GM23338 (cell line): ENCODE measurements around the gene SPARC. TPM values are rescaled to one million over a fixed set of nuclear protein-coding genes. Genes with fewer than 3 reads are reported as not detected.
"Not testable (repeated sequence)": the region's sequence is repeated elsewhere in the genome, so short reads cannot be mapped to it uniquely, and the experiment has no call there.

Source experiments
- ATAC-seq: fragments of 200-7000 bp; cut with Tn5 transposase; 3 replicates; pipeline ENCODE4 v1.9.1; 2020
- DNase-seq: peaks from one replicate; pipeline ENCODE4 v3.0.0-alpha.2; 2015; ENCODE audit warnings: low spot score
- H2AFZ ChIP-seq: fragments of 200-600 bp; sonication (generic); 2 replicates; pipeline ENCODE4 v1.8.0; 2016; ENCODE audit warnings: antibody characterized with exemption, mild to moderate bottlenecking, moderate library complexity
- H3F3A ChIP-seq: fragments of 200-600 bp; sonication (generic); replicated peaks from 2 replicates; pipeline ENCODE4 v1.8.0; 2017; ENCODE audit warnings: antibody characterized with exemption, mixed run types, low read depth
- H3K27ac ChIP-seq: fragments of 200-600 bp; sonication (generic); 2 replicates; pipeline ENCODE4 v1.6.1; 2016; ENCODE audit warnings: low read depth
- H3K27me3 ChIP-seq: fragments of 200-600 bp; sonication (generic); 2 replicates; pipeline ENCODE4 v1.8.0; 2016; ENCODE audit warnings: mild to moderate bottlenecking, mixed run types, moderate library complexity; ENCODE audit not compliant: insufficient read depth
- H3K36me3 ChIP-seq: fragments of 200-600 bp; sonication (generic); 2 replicates; pipeline ENCODE4 v1.8.0; 2016; ENCODE audit warnings: mild to moderate bottlenecking; ENCODE audit not compliant: insufficient read depth
- H3K4me1 ChIP-seq: fragments of 200-600 bp; sonication (generic); 2 replicates; pipeline ENCODE4 v1.8.0; 2016; ENCODE audit warnings: mild to moderate bottlenecking, moderate library complexity; ENCODE audit not compliant: insufficient read depth
- H3K4me2 ChIP-seq: fragments of 200-600 bp; sonication (generic); 2 replicates; pipeline ENCODE4 v1.7.1; 2017; ENCODE audit warnings: mixed run types
- H3K4me3 ChIP-seq: fragments of 200-600 bp; sonication (generic); 2 replicates; pipeline ENCODE4 v1.6.1; 2016; ENCODE audit warnings: mixed run types
- H3K79me2 ChIP-seq: fragments of 200-600 bp; sonication (generic); replicated peaks from 2 replicates; pipeline ENCODE4 v1.8.0; 2017; ENCODE audit warnings: mild to moderate bottlenecking; ENCODE audit not compliant: insufficient read depth
- H3K9me2 ChIP-seq: fragments of 200-600 bp; sonication (generic); 2 replicates; pipeline ENCODE4 v1.8.0; 2017; ENCODE audit not compliant: insufficient read depth
- H4K20me1 ChIP-seq: fragments of 200-600 bp; sonication (generic); replicated peaks from 2 replicates; pipeline ENCODE4 v1.8.0; 2017; ENCODE audit warnings: mild to moderate bottlenecking; ENCODE audit not compliant: insufficient read depth
- H3K27ac Mint-ChIP-seq: 2 replicates; pipeline ENCODE4 v1.8.0; 2020; ENCODE audit warnings: inconsistent platforms, mild to moderate bottlenecking, moderate library complexity, mixed read lengths
- H3K27me3 Mint-ChIP-seq: 3 replicates; pipeline ENCODE4 v1.8.0; 2022; ENCODE audit warnings: low read depth, mild to moderate bottlenecking, moderate library complexity, mixed read lengths, inconsistent platforms; ENCODE audit not compliant: insufficient read depth, poor library complexity
- H3K36me3 Mint-ChIP-seq: 3 replicates; pipeline ENCODE4 v1.8.0; 2021; ENCODE audit warnings: low read depth, mild to moderate bottlenecking, inconsistent platforms, moderate library complexity, mixed read lengths
- H3K4me1 Mint-ChIP-seq: 3 replicates; pipeline ENCODE4 v1.8.0; 2020; ENCODE audit warnings: mild to moderate bottlenecking, inconsistent platforms, mixed read lengths
- H3K4me3 Mint-ChIP-seq: 3 replicates; pipeline ENCODE4 v1.8.0; 2021; ENCODE audit warnings: moderate library complexity, mild to moderate bottlenecking, inconsistent platforms, mixed read lengths
- H3K9me3 Mint-ChIP-seq: 3 replicates; pipeline ENCODE4 v1.8.0; 2020; ENCODE audit warnings: moderate library complexity, mild to moderate bottlenecking, inconsistent platforms, mixed read lengths
- ETS1 ChIP-seq: IDR thresholded peaks from 2 replicates; pipeline ENCODE4 v1.6.1; 2016; ENCODE audit warnings: antibody characterized with exemption
- EZH2phosphoT487 ChIP-seq: fragments of 200-600 bp; sonication (generic); IDR thresholded peaks from one replicate; pipeline ENCODE4 v1.8.1; 2018; ENCODE audit warnings: antibody characterized with exemption; ENCODE audit not compliant: unreplicated experiment
- JUNB ChIP-seq: IDR thresholded peaks from one replicate; pipeline ENCODE4 v1.6.1; 2016; ENCODE audit warnings: antibody characterized with exemption; ENCODE audit not compliant: unreplicated experiment
- POLR2AphosphoS5 ChIP-seq: IDR thresholded peaks from 2 replicates; pipeline ENCODE4 v1.6.1; 2016; ENCODE audit warnings: antibody characterized with exemption, low read depth
- STAT1 ChIP-seq: IDR thresholded peaks from one replicate; pipeline ENCODE4 v1.6.1; 2016; ENCODE audit warnings: antibody characterized with exemption; ENCODE audit not compliant: unreplicated experiment
- ZNF114 ChIP-seq: fragments of 250-450 bp; sonication (Bioruptor Pico); IDR thresholded peaks from 2 replicates; pipeline ENCODE4 v1.5.0; 2020; ENCODE audit warnings: mild to moderate bottlenecking, moderate library complexity
- ZNF462 ChIP-seq: fragments of 250-450 bp; sonication (Bioruptor Pico); IDR thresholded peaks from 2 replicates; pipeline ENCODE4 v1.5.0; 2020; ENCODE audit warnings: mild to moderate bottlenecking, moderate library complexity
- polyA plus RNA-seq: library from polyadenylated mRNA; unstranded; fragments of >200 nt; fragmentation: Nextera tagmentation; extraction: Ambion mirVana; gene quantifications from 2 replicates; pipeline ENCODE4 v1.2.1, GENCODE V29; 2016
- total RNA-seq: library from RNA; depleted of rRNA; stranded (reverse); fragments of >200 nt; shearing (Covaris generic); gene quantifications from 2 replicates; pipeline ENCODE4 v1.2.3, GENCODE V29; 2014

The SPARC gene
- total and polyA plus RNA-seq, 2 experiments from 2014 or later, result 218 to 225 TPM

GRCh38 chr5:151730381-151730780, 43.7 kb upstream of the SPARC start:
- ATAC-seq (no peak), DNase-seq (no peak)
- Histone ChIP-seq H3K36me3 (peaks cover 6% of the 10 kb centered on the region; the same call in 1 of the 2 replicates), H3K27me3 (no peaks in the 10 kb centered on the region), H3K4me3 (no peak overlapping the region), H3K4me1 (0 out of 2 replicates have a peak, but pooled peaks cover 6% of the 10 kb centered on the region), H3K27ac (0 out of 2 replicates have a peak overlapping the region, but pooled peaks have one; percentile 75), H2AFZ (no peak overlapping the region), H4K20me1 (no peaks in the 10 kb centered on the region), H3F3A (peaks cover 4% of the 10 kb centered on the region; the same call in 1 of the 2 replicates), H3K79me2 (no peaks in the 10 kb centered on the region), H3K4me2 (no peak overlapping the region), H3K9me2 (no peaks in the 10 kb centered on the region)
- Mint-ChIP-seq H3K4me1 (peaks cover 9% of the 10 kb centered on the region), H3K9me3 (peaks cover 36% of the 10 kb centered on the region), H3K27me3 (peaks cover 15% of the 10 kb centered on the region), H3K27ac (no peak overlapping the region), H3K36me3 (peaks cover 30% of the 10 kb centered on the region), H3K4me3 (no peak overlapping the region)
- TF ChIP-seq POLR2AphosphoS5, result no peak
- TF ChIP-seq STAT1, result no peak
- no peak for TF ChIP-seq ETS1
- TF ChIP-seq ZNF114, result no peak
- TF ChIP-seq EZH2phosphoT487, result no peak
- TF ChIP-seq JUNB, result no peak

- H3K27ac ChIP-seq, result peak overlapping the region; percentile 75; the same call in 1 of the 2 replicates
- H3K4me1 Mint-ChIP-seq, result not testable (repeated sequence)
- peaks cover 15% of the 10 kb centered on the region for H3K27me3 Mint-ChIP-seq
These were observed 42.9 kb upstream of the SPARC start for GRCh38 chr5:151729597-151729996.

GRCh38 chr5:151724360-151724759, 37.6 kb upstream of the SPARC start:
- Histone ChIP-seq H4K20me1 (no peaks in the 10 kb centered on the region), H3K4me3 (no peak overlapping the region), H3K79me2 (no peaks in the 10 kb centered on the region), H3K4me1 (peaks cover 14% of the 10 kb centered on the region), H3K4me2 (no peak overlapping the region), H3K27ac (no peak overlapping the region), H3K9me2 (no peaks in the 10 kb centered on the region), H3K36me3 (no peaks in the 10 kb centered on the region), H2AFZ (peak overlapping the region; percentile 18; the same call in 1 of the 2 replicates), H3F3A (peaks cover 4% of the 10 kb centered on the region; the same call in 1 of the 2 replicates), H3K27me3 (no peaks in the 10 kb centered on the region)
- ATAC-seq (no peak), DNase-seq (no peak)
- Mint-ChIP-seq H3K9me3 (peaks cover 22% of the 10 kb centered on the region), H3K27me3 (peaks cover 6% of the 10 kb centered on the region), H3K27ac (no peak overlapping the region), H3K4me3 (no peak overlapping the region), H3K4me1 (peaks cover 11% of the 10 kb centered on the region), H3K36me3 (peaks cover 15% of the 10 kb centered on the region)
- no peak for TF ChIP-seq ETS1
- no peak for TF ChIP-seq JUNB
- no peak for TF ChIP-seq ZNF462 (CRISPR knock-in tag)

More at GRCh38 chr5:151729597-151729996, 42.9 kb upstream of the SPARC start:
- H3K4me2 ChIP-seq, H3F3A ChIP-seq, H3K4me3 ChIP-seq, H4K20me1 ChIP-seq, H3K4me3 Mint-ChIP-seq, H2AFZ ChIP-seq, H3K27me3 ChIP-seq, H3K9me2 ChIP-seq, H3K79me2 ChIP-seq, H3K36me3 ChIP-seq, ATAC-seq, H3K4me1 ChIP-seq: not testable (repeated sequence)
- peak overlapping the region; percentile 59; the same call in 1 of the 2 replicates for H3K27ac Mint-ChIP-seq
- peaks cover 36% of the 10 kb centered on the region for H3K9me3 Mint-ChIP-seq
- peaks cover 30% of the 10 kb centered on the region for H3K36me3 Mint-ChIP-seq
- peak; percentile 56 for DNase-seq
